LHCN-M2 (cell line): ENCODE results near the gene HAPLN2. TPM values are rescaled to one million over a fixed set of nuclear protein-coding genes. Genes with fewer than 3 reads are reported as not detected.

Source experiments
- total RNA-seq: library from RNA; depleted of rRNA; stranded (reverse); fragments of >200 nt; gene quantifications from 2 replicates; pipeline ENCODE4 v1.2.3, GENCODE V29; 2014; rRNA removed

Gene HAPLN2
- total RNA-seq, 1 experiment from 2014 or later: not detected

Other genes with a start within 250 kb of the HAPLN2 start
- gene MEF2D, start 118.6 kb upstream of the HAPLN2 start, total RNA-seq: 21.9 and 23.2 TPM in 2 replicates
- gene IQGAP3, start 46.9 kb upstream of the HAPLN2 start, total RNA-seq: 45.6 and 48.0 TPM in 2 replicates
- gene TTC24, start 39.7 kb upstream of the HAPLN2 start, total RNA-seq: not detected in 2 replicates
- gene NAXE, start 27.6 kb upstream of the HAPLN2 start, total RNA-seq: 74.9 and 101 TPM in 2 replicates
- 24.1 and 26.0 TPM in 2 replicates for gene GPATCH4, start 17.9 kb upstream of the HAPLN2 start, total RNA-seq
- not detected in 2 replicates for gene BCAN, start 22.7 kb downstream of the HAPLN2 start, total RNA-seq
- 470 and 483 TPM in 2 replicates for gene NES, start 58.0 kb downstream of the HAPLN2 start, total RNA-seq
- 1.5 and 2.2 TPM in 2 replicates for gene CRABP2, start 86.2 kb downstream of the HAPLN2 start, total RNA-seq
- gene METTL25B, start 109.1 kb downstream of the HAPLN2 start, total RNA-seq: 10.0 and 11.2 TPM in 2 replicates
- gene ISG20L2, start 109.4 kb downstream of the HAPLN2 start, total RNA-seq: 14.2 and 25.6 TPM in 2 replicates
- 80.4 and 86.1 TPM in 2 replicates for gene MRPL24, start 121.7 kb downstream of the HAPLN2 start, total RNA-seq
- 327 and 339 TPM in 2 replicates for gene HDGF, start 132.3 kb downstream of the HAPLN2 start, total RNA-seq
- gene PRCC, start 148.1 kb downstream of the HAPLN2 start, total RNA-seq: 36.8 and 44.4 TPM in 2 replicates
- gene SH2D2A, start 197.4 kb downstream of the HAPLN2 start, total RNA-seq: not detected in 2 replicates
- gene INSRR, start 239.7 kb downstream of the HAPLN2 start, total RNA-seq: not detected in 2 replicates
- 0.19 TPM in 1 of 2 replicates, not detected in the other for gene NTRK1, start 241.4 kb downstream of the HAPLN2 start, total RNA-seq